ENCODE data around the gene GJC2. TPM values are rescaled to one million over a fixed set of nuclear protein-coding genes. Genes with fewer than 3 reads are reported as not detected.

Gene GJC2
- total RNA-seq, 1 donor from 2014 or later, result 1.6 TPM

GRCh38 chr1:228142155-228142691 is 7.5 kb upstream of the GJC2 start:
- H3K36me3 Mint-ChIP-seq (ENCODE audit: unreplicated experiment), result no peaks in the 10 kb centered on the region
- no peaks in the 10 kb centered on the region for H3K9me3 Mint-ChIP-seq (ENCODE audit: unreplicated experiment)
- peak overlapping the region; percentile 90 for H3K4me3 Mint-ChIP-seq (ENCODE audit: unreplicated experiment)
- no peak overlapping the region for H3K27ac Mint-ChIP-seq (ENCODE audit: unreplicated experiment)
- no peak for DNase-seq (ENCODE audit: extremely low spot score, unreplicated experiment)
- H3K4me1 Mint-ChIP-seq (ENCODE audit: unreplicated experiment), result peaks cover 36% of the 10 kb centered on the region
- peaks cover 5% of the 10 kb centered on the region for H3K27me3 Mint-ChIP-seq (ENCODE audit: unreplicated experiment)
- TF ChIP-seq CTCF (IDR thresholded peaks at IDR 0.05), result no peak

- no peak for DNase-seq (ENCODE audit: extremely low spot score, unreplicated experiment)
- Mint-ChIP-seq H3K9me3 (ENCODE audit: unreplicated experiment) (no peaks in the 10 kb centered on the region), H3K4me1 (ENCODE audit: unreplicated experiment) (peaks cover 36% of the 10 kb centered on the region), H3K36me3 (ENCODE audit: unreplicated experiment) (no peaks in the 10 kb centered on the region), H3K4me3 (ENCODE audit: unreplicated experiment) (peak overlapping the region; percentile 1), H3K27me3 (ENCODE audit: unreplicated experiment) (peaks cover under 1% of the 10 kb centered on the region), H3K27ac (ENCODE audit: unreplicated experiment) (peak overlapping the region; percentile 34)
- TF ChIP-seq CTCF (IDR thresholded peaks at IDR 0.05), result no peak
Measured at GRCh38 chr1:228142701-228143136, 7.0 kb upstream of the GJC2 start.

- Mint-ChIP-seq H3K27me3 (ENCODE audit: unreplicated experiment) (no peaks in the 10 kb centered on the region), H3K36me3 (ENCODE audit: unreplicated experiment) (no peaks in the 10 kb centered on the region), H3K9me3 (ENCODE audit: unreplicated experiment) (no peaks in the 10 kb centered on the region), H3K4me3 (ENCODE audit: unreplicated experiment) (peak overlapping the region; percentile 1), H3K4me1 (ENCODE audit: unreplicated experiment) (peaks cover 36% of the 10 kb centered on the region), H3K27ac (ENCODE audit: unreplicated experiment) (no peak overlapping the region)
- TF ChIP-seq CTCF (IDR thresholded peaks at IDR 0.05), result no peak
- no peak for DNase-seq (ENCODE audit: extremely low spot score, unreplicated experiment)
Measured at GRCh38 chr1:228143480-228144192, 6.1 kb upstream of the GJC2 start.

GRCh38 chr1:228144193-228144992 is 5.3 kb upstream of the GJC2 start:
- no peak for TF ChIP-seq CTCF (IDR thresholded peaks at IDR 0.05)
- Mint-ChIP-seq H3K27me3 (ENCODE audit: unreplicated experiment) (no peaks in the 10 kb centered on the region), H3K27ac (ENCODE audit: unreplicated experiment) (no peak overlapping the region), H3K9me3 (ENCODE audit: unreplicated experiment) (no peaks in the 10 kb centered on the region), H3K4me3 (ENCODE audit: unreplicated experiment) (no peak overlapping the region), H3K36me3 (ENCODE audit: unreplicated experiment) (no peaks in the 10 kb centered on the region), H3K4me1 (ENCODE audit: unreplicated experiment) (peaks cover 36% of the 10 kb centered on the region)
- DNase-seq (ENCODE audit: extremely low spot score, unreplicated experiment), result no peak

GRCh38 chr1:228144993-228145343 is 4.8 kb upstream of the GJC2 start:
- H3K36me3 Mint-ChIP-seq (ENCODE audit: unreplicated experiment), result no peaks in the 10 kb centered on the region
- H3K9me3 Mint-ChIP-seq (ENCODE audit: unreplicated experiment), result no peaks in the 10 kb centered on the region
- H3K27me3 Mint-ChIP-seq (ENCODE audit: unreplicated experiment), result no peaks in the 10 kb centered on the region
- no peak for TF ChIP-seq CTCF (IDR thresholded peaks at IDR 0.05)
- no peak overlapping the region for H3K27ac Mint-ChIP-seq (ENCODE audit: unreplicated experiment)
- H3K4me1 Mint-ChIP-seq (ENCODE audit: unreplicated experiment), result peaks cover 36% of the 10 kb centered on the region
- H3K4me3 Mint-ChIP-seq (ENCODE audit: unreplicated experiment), result no peak overlapping the region
- no peak for DNase-seq (ENCODE audit: extremely low spot score, unreplicated experiment)
